SKM-1 (cell line): ENCODE measurements around the gene PSME4.
"Not testable (repeated sequence)": the region's sequence is repeated elsewhere in the genome, so short reads cannot be mapped to it uniquely, and the experiment has no call there.

Source experiments
- DNase-seq: peaks from one replicate; lab custom pipeline; 2025; ENCODE audit not compliant: unreplicated experiment; lab: John Stamatoyannopoulos, UW

PSME4 gene

GRCh38 chr2:53964257-53964952 is 6.4 kb downstream of the PSME4 start:
- DNase-seq, result no peak

- not testable (repeated sequence) for DNase-seq
Measured at GRCh38 chr2:53961478-53962216, 9.1 kb downstream of the PSME4 start.

GRCh38 chr2:53960476-53960875 is 10.3 kb downstream of the PSME4 start:
- no peak for DNase-seq

- DNase-seq, result no peak
Measured at GRCh38 chr2:53958443-53958842, 12.3 kb downstream of the PSME4 start.

- DNase-seq, result no peak
Measured at GRCh38 chr2:53952519-53952918, 18.3 kb downstream of the PSME4 start.

GRCh38 chr2:53949457-53949856 is 21.3 kb downstream of the PSME4 start:
- DNase-seq, result no peak

- DNase-seq, result no peak
Measured at GRCh38 chr2:53945538-53945937, 25.3 kb downstream of the PSME4 start.

GRCh38 chr2:53944542-53944941 is 26.3 kb downstream of the PSME4 start:
- no peak for DNase-seq

- no peak for DNase-seq
Measured at GRCh38 chr2:53942280-53942679, 28.5 kb downstream of the PSME4 start.

- no peak for DNase-seq
Measured at GRCh38 chr2:53941749-53942148, 29.0 kb downstream of the PSME4 start.

- no peak for DNase-seq
Measured at GRCh38 chr2:53939656-53940055, 31.1 kb downstream of the PSME4 start.

- DNase-seq, result no peak
Measured at GRCh38 chr2:53938904-53939303, 31.9 kb downstream of the PSME4 start.

- DNase-seq, result no peak
Measured at GRCh38 chr2:53933329-53933728, 37.5 kb downstream of the PSME4 start.

- DNase-seq, result not testable (repeated sequence)
Measured at GRCh38 chr2:53926321-53926720, 44.5 kb downstream of the PSME4 start.

- no peak for DNase-seq
Measured at GRCh38 chr2:53913721-53914120, 57.1 kb downstream of the PSME4 start.

GRCh38 chr2:53911434-53912189 is 59.2 kb downstream of the PSME4 start:
- no peak for DNase-seq

- DNase-seq, result no peak
Measured at GRCh38 chr2:53907582-53907981, 63.2 kb downstream of the PSME4 start.

- no peak for DNase-seq
Measured at GRCh38 chr2:53905396-53905795, 65.4 kb downstream of the PSME4 start.

- no peak for DNase-seq
Measured at GRCh38 chr2:53903011-53903410, 67.8 kb downstream of the PSME4 start.

GRCh38 chr2:53901192-53901591 is 69.6 kb downstream of the PSME4 start:
- no peak for DNase-seq

GRCh38 chr2:53896864-53897263 is 73.9 kb downstream of the PSME4 start:
- DNase-seq, result no peak
